Measurements from ENCODE around the gene CHCHD1.
"Not testable (repeated sequence)": the region's sequence is repeated elsewhere in the genome, so short reads cannot be mapped to it uniquely, and the experiment has no call there.

GRCh38 chr10:73796035-73796434 lies 14.2 kb downstream of the CHCHD1 start:
- not testable (repeated sequence) for TF ChIP-seq POLR2AphosphoS5 (IDR thresholded peaks at IDR 0.05; ENCODE audit: borderline replicate concordance, low read depth, low read length); EZH2 (IDR thresholded peaks at IDR 0.05); FOXP2 (optimal IDR thresholded peaks at IDR 0.05; ENCODE audit: control extremely low read depth, extremely low read length, insufficient read depth)
